22Rv1 (cell line): Measurements from ENCODE around the gene TMEM163.

Experiments used
- H3K27ac ChIP-seq: fragments of 450-650 bp; 2 replicates; pipeline ENCODE4 v1.5.1; 2017
- CTCF ChIP-seq: fragments of 450-650 bp; IDR thresholded peaks from 2 replicates; pipeline ENCODE4 v1.5.1; 2017; ENCODE audit warnings: mild to moderate bottlenecking
- ZFX ChIP-seq: fragments of 450-650 bp; IDR thresholded peaks from 2 replicates; pipeline ENCODE4 v1.6.1; 2017; ENCODE audit warnings: antibody characterized with exemption, borderline replicate concordance

The TMEM163 gene

GRCh38 chr2:134586326-134586965 lies 132.4 kb downstream of the TMEM163 start:
- TF ChIP-seq ZFX (no peak), CTCF (no peak)
- H3K27ac ChIP-seq = no peak overlapping the region

- H3K27ac ChIP-seq = no peak overlapping the region
- TF ChIP-seq CTCF (no peak), ZFX (no peak)
These were observed 134.7 kb downstream of the TMEM163 start for GRCh38 chr2:134583997-134584520.

GRCh38 chr2:134583462-134583861 lies 135.3 kb downstream of the TMEM163 start:
- TF ChIP-seq ZFX = no peak
- TF ChIP-seq CTCF = no peak
- H3K27ac ChIP-seq = no peak overlapping the region

- no peak overlapping the region for H3K27ac ChIP-seq
- no peak for TF ChIP-seq CTCF
- TF ChIP-seq ZFX = no peak
These were observed 136.3 kb downstream of the TMEM163 start for GRCh38 chr2:134582547-134582899.

GRCh38 chr2:134581877-134582546 lies 136.8 kb downstream of the TMEM163 start:
- H3K27ac ChIP-seq = no peak overlapping the region
- no peak for TF ChIP-seq CTCF

- no peak for TF ChIP-seq CTCF
- TF ChIP-seq ZFX = no peak
- H3K27ac ChIP-seq = no peak overlapping the region
These were observed 140.5 kb downstream of the TMEM163 start for GRCh38 chr2:134578316-134578715.

- H3K27ac ChIP-seq = no peak overlapping the region
- TF ChIP-seq ZFX (no peak), CTCF (no peak)
These were observed 142.3 kb downstream of the TMEM163 start for GRCh38 chr2:134576478-134576877.
